GM19397 (cell line): ENCODE data around the gene PIMREG.

Experiments used
- ATAC-seq: cut with Tn5 transposase; IDR thresholded peaks from one replicate; pipeline ENCODE4 v1.9.1; 2021; ENCODE audit warnings: mild to moderate bottlenecking, moderate library complexity; ENCODE audit not compliant: unreplicated experiment

The PIMREG gene

GRCh38 chr17:6460531-6461161, 16.4 kb downstream of the PIMREG start:
- ATAC-seq: no peak

- no peak for ATAC-seq
Observed at GRCh38 chr17:6461246-6461645, 17.0 kb downstream of the PIMREG start.

GRCh38 chr17:6461792-6462524, 17.7 kb downstream of the PIMREG start:
- no peak for ATAC-seq

- ATAC-seq: no peak
Observed at GRCh38 chr17:6462692-6463091, 18.4 kb downstream of the PIMREG start.

GRCh38 chr17:6463616-6464445, 19.6 kb downstream of the PIMREG start:
- no peak for ATAC-seq

- no peak for ATAC-seq
Observed at GRCh38 chr17:6464446-6465041, 20.3 kb downstream of the PIMREG start.

GRCh38 chr17:6465206-6466003, 21.1 kb downstream of the PIMREG start:
- ATAC-seq: no peak

GRCh38 chr17:6467567-6467966, 23.3 kb downstream of the PIMREG start:
- ATAC-seq: no peak

- ATAC-seq: no peak
Observed at GRCh38 chr17:6468051-6468790, 24.0 kb downstream of the PIMREG start.

- ATAC-seq: no peak
Observed at GRCh38 chr17:6470146-6470718, 26.0 kb downstream of the PIMREG start.

- no peak for ATAC-seq
Observed at GRCh38 chr17:6470751-6471521, 26.7 kb downstream of the PIMREG start.

- no peak for ATAC-seq
Observed at GRCh38 chr17:6471531-6472465, 27.5 kb downstream of the PIMREG start.

- no peak for ATAC-seq
Observed at GRCh38 chr17:6472517-6472916, 28.3 kb downstream of the PIMREG start.

- no peak for ATAC-seq
Observed at GRCh38 chr17:6473128-6473767, 29.0 kb downstream of the PIMREG start.

- ATAC-seq: no peak
Observed at GRCh38 chr17:6474376-6474775, 30.1 kb downstream of the PIMREG start.

- no peak for ATAC-seq
Observed at GRCh38 chr17:6474906-6475305, 30.7 kb downstream of the PIMREG start.

- ATAC-seq: no peak
Observed at GRCh38 chr17:6475411-6475810, 31.2 kb downstream of the PIMREG start.
